Vagina (tissue), 2 donors: ENCODE measurements around the gene CAPZB. TPM values are rescaled to one million over a fixed set of nuclear protein-coding genes. Genes with fewer than 3 reads are reported as not detected.

Experiments used
- DNase-seq, 2 donors: peaks; one replicate each; pipeline ENCODE4 v3.0.0-alpha.2; 2017; ENCODE audit errors: extremely low spot score in 2 of 2
- H3K27ac ChIP-seq: fragments of 200-600 bp; sonication (generic); one replicate; pipeline ENCODE4 v1.5.1; 2019
- H3K27me3 ChIP-seq: fragments of 200-600 bp; sonication (generic); one replicate; pipeline ENCODE4 v1.5.1; 2019
- H3K36me3 ChIP-seq, 2 donors: fragments of 200-600 bp; sonication (generic); one replicate each; pipeline ENCODE4 v1.5.1; 2017 to 2019
- H3K4me1 ChIP-seq: fragments of 200-600 bp; sonication (generic); one replicate; pipeline ENCODE4 v1.5.1; 2019
- H3K4me3 ChIP-seq, 2 donors: fragments of 200-600 bp; sonication (generic); 1 replicate in 1 of 2; 2 replicates in 1 of 2; pipeline ENCODE4 v1.5.1; 2016 to 2019
- H3K9me3 ChIP-seq: fragments of 200-600 bp; sonication (generic); one replicate; pipeline ENCODE4 v1.5.1; 2019
- POLR2A ChIP-seq, 2 donors: fragments of 450-650 bp; IDR thresholded peaks; one replicate each; pipeline ENCODE4 v1.6.1; 2017; ENCODE audit warnings: antibody characterized with exemption in 2 of 2, mild to moderate bottlenecking in 2 of 2, moderate library complexity in 2 of 2
- POLR2AphosphoS5 ChIP-seq, 2 donors: sonication (generic); formaldehyde crosslinking; IDR thresholded peaks; one replicate each; pipeline ENCODE4 v1.9.0; 2017; ENCODE audit warnings: antibody characterized with exemption in 2 of 2, mild to moderate bottlenecking in 2 of 2, low read depth in 1 of 2; ENCODE audit not compliant: insufficient read depth in 1 of 2
- intact Hi-C: fragments of 100-400 bp; cut with DNase I; formaldehyde crosslinking; loops from one replicate; pipeline ENCODE4 v1.15.1; 2023
- small RNA-seq: library from RNA; depleted of rRNA; stranded (forward); fragments of <200 nt; gene quantifications from one replicate; pipeline ENCODE3, GENCODE V24; 2016
- total RNA-seq: library from RNA; depleted of rRNA; stranded (reverse); fragments of >200 nt; gene quantifications from one replicate; pipeline ENCODE4 v1.2.3, GENCODE V29; 2016
- TF ChIP-seq, protein P1 (sequence below), 3 experiments: fragments of 450-650 bp in 2 of 3; fragments of 200-600 bp in 1 of 3; sonication (generic) in 1 of 3; IDR thresholded peaks; one replicate each; pipeline ENCODE4 v1.5.1; 2017 to 2019; ENCODE audit warnings: antibody characterized with exemption in 3 of 3, mild to moderate bottlenecking in 2 of 3, moderate library complexity in 2 of 3

Gene CAPZB
- total RNA-seq, 1 donor from 2014 or later, result 152 TPM

DNA sequence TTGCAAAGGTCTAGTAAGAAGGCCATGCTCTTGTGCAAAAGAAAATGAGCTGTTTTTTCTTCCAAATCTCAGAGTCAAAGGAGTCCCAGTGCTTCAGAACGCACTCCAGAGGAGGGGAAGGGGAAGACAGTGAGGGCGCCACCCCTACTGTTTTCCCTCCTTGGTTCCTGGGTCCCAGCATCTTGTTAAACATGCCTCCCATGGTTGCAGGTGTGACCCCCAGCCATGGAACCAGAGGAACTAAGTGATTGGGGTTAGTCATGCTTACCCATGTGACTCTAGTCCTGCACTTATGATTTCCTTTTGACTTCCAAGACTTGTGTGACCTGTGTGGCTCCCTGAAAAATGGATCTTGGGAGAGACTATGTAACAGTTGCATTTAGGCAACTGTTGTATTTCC, 190.7 kb downstream of the CAPZB start:
- Histone ChIP-seq H3K4me3 (no peak overlapping the region), H3K27ac (no peak overlapping the region), H3K9me3 (peaks cover 4% of the 10 kb centered on the region), H3K36me3 (no peaks in the 10 kb centered on the region), H3K4me1 (no peaks in the 10 kb centered on the region), H3K27me3 (no peaks in the 10 kb centered on the region)
- DNase-seq, result no peak
- intact Hi-C loops, result no loop called here
- no peak for TF ChIP-seq POLR2AphosphoS5 (IDR thresholded peaks at IDR 0.05; ENCODE audit: insufficient read depth in 1 of 2, low read depth in 1 of 2)
- TF ChIP-seq POLR2A (IDR thresholded peaks at IDR 0.05), result no peak
- TF ChIP-seq, protein P1, sequence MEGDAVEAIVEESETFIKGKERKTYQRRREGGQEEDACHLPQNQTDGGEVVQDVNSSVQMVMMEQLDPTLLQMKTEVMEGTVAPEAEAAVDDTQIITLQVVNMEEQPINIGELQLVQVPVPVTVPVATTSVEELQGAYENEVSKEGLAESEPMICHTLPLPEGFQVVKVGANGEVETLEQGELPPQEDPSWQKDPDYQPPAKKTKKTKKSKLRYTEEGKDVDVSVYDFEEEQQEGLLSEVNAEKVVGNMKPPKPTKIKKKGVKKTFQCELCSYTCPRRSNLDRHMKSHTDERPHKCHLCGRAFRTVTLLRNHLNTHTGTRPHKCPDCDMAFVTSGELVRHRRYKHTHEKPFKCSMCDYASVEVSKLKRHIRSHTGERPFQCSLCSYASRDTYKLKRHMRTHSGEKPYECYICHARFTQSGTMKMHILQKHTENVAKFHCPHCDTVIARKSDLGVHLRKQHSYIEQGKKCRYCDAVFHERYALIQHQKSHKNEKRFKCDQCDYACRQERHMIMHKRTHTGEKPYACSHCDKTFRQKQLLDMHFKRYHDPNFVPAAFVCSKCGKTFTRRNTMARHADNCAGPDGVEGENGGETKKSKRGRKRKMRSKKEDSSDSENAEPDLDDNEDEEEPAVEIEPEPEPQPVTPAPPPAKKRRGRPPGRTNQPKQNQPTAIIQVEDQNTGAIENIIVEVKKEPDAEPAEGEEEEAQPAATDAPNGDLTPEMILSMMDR (IDR thresholded peaks at IDR 0.05), result no peak

DNA sequence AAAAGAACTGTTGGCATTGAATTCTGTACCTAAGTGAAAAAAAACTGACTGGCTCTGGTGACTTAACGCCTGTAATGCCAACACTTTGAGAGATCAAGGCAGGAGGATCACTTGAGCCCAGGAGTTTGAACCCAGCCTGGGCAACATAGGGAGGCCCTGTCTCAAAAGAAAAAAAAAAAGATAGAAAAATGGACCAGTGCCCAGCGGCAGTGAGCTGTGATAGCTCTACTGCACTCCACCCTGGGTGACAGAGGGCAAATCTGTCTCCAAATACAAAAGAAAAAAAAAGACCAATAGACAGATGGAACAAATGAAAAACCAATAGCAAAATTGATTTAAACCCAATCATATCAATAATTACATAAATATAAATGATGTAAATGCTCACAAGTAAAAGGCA, 196.1 kb downstream of the CAPZB start:
- Histone ChIP-seq H3K9me3 (no peaks in the 10 kb centered on the region), H3K4me3 (peak overlapping the region; percentile 39 to 42)
- intact Hi-C loops, result no loop called here

More for the DNA sequence above, 196.1 kb downstream of the CAPZB start:
- H3K36me3 ChIP-seq, result no peaks in the 10 kb centered on the region
- no peak for DNase-seq
- peaks cover 5% of the 10 kb centered on the region for H3K4me1 ChIP-seq
- no peak for TF ChIP-seq POLR2A (IDR thresholded peaks at IDR 0.05)
- TF ChIP-seq, protein P1 (IDR thresholded peaks at IDR 0.05), result no peak
- H3K27ac ChIP-seq, result no peak overlapping the region
- H3K27me3 ChIP-seq, result no peaks in the 10 kb centered on the region

Small RNAs within 50 kb of the gene (small RNA-seq; reads per million reads assigned to genes)
- not detected for gene RN7SL277P
- not detected for gene RNU4-28P
- not detected for gene RNU6-1099P

Other genes with a start within 250 kb of the CAPZB start
- 28.0 TPM for gene EMC1, start 234.0 kb downstream of the CAPZB start, total RNA-seq
- 19.2 TPM for gene MRTO4, start 233.7 kb downstream of the CAPZB start, total RNA-seq
- 4.2 TPM for gene AKR7A3, start 196.8 kb downstream of the CAPZB start, total RNA-seq
- gene AKR7A2, start 173.4 kb downstream of the CAPZB start, total RNA-seq, result 63.8 TPM
- gene SLC66A1, start 173.2 kb downstream of the CAPZB start, total RNA-seq, result 21.4 TPM
- 148 TPM for gene NBL1, start 158.8 kb upstream of the CAPZB start, total RNA-seq
- gene HTR6, start 179.3 kb upstream of the CAPZB start, total RNA-seq, result not detected